Muscle of back (tissue), 10 donors: Measurements from ENCODE around the gene NIN. TPM values are rescaled to one million over a fixed set of nuclear protein-coding genes. Genes with fewer than 3 reads are reported as not detected.

ENCODE experiments used
- polyA plus RNA-seq, 10 donors: library from polyadenylated mRNA; unstranded; fragments of 120-200 nt; gene quantifications; one replicate each; pipeline ENCODE4 v1.2.1, GENCODE V29; 2013; ENCODE audit not compliant: insufficient read length in 10 of 10

NIN gene
- polyA plus RNA-seq, 10 donors: 29.9 to 50.4 (median 38.7) TPM

Other genes starting within 250 kb of the NIN start
- 10 to 100 TPM; 22.2 to 34.3 (median 25.2) TPM for gene SAV1, start 162.9 kb downstream of the NIN start, polyA plus RNA-seq
- 1 to 10 TPM in 4 of 10 donors, under 1 TPM in 6; 0.29 to 2.1 (median 0.90) TPM for gene ABHD12B, start 40.9 kb upstream of the NIN start, polyA plus RNA-seq
- 10 to 100 TPM; 25.4 to 46.4 (median 37.1) TPM for gene PYGL, start 113.3 kb upstream of the NIN start, polyA plus RNA-seq